ENCODE data around the gene RASGEF1B. TPM values are rescaled to one million over a fixed set of nuclear protein-coding genes. Genes with fewer than 3 reads are reported as not detected.

Gene RASGEF1B
- total RNA-seq, 1 donor from 2014 or later = 43.7 TPM

GRCh38 chr4:81392164-81392563 is 79.5 kb downstream of the RASGEF1B start:
- intact Hi-C loops (cut with micrococcal nuclease) = no loop called here
- CTCF ChIA-PET = no interaction called here
- H3K27ac Mint-ChIP-seq = no peak overlapping the region
- POLR2A ChIA-PET = interaction anchor here (0.6 kb wide), 1 partner anchor 860 kb away, joined by 7 read pairs; no protein-coding TSS in a partner anchor
- no peaks in the 10 kb centered on the region for H3K36me3 Mint-ChIP-seq (ENCODE audit: low read depth)
- TF ChIP-seq, protein P1, sequence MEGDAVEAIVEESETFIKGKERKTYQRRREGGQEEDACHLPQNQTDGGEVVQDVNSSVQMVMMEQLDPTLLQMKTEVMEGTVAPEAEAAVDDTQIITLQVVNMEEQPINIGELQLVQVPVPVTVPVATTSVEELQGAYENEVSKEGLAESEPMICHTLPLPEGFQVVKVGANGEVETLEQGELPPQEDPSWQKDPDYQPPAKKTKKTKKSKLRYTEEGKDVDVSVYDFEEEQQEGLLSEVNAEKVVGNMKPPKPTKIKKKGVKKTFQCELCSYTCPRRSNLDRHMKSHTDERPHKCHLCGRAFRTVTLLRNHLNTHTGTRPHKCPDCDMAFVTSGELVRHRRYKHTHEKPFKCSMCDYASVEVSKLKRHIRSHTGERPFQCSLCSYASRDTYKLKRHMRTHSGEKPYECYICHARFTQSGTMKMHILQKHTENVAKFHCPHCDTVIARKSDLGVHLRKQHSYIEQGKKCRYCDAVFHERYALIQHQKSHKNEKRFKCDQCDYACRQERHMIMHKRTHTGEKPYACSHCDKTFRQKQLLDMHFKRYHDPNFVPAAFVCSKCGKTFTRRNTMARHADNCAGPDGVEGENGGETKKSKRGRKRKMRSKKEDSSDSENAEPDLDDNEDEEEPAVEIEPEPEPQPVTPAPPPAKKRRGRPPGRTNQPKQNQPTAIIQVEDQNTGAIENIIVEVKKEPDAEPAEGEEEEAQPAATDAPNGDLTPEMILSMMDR (IDR thresholded peaks at IDR 0.05) = no peak
- H3K4me1 Mint-ChIP-seq = peaks cover 5% of the 10 kb centered on the region
- no peaks in the 10 kb centered on the region for H3K9me3 Mint-ChIP-seq
- H3K4me3 Mint-ChIP-seq = no peak overlapping the region
- DNase-seq (no peak), ATAC-seq (ENCODE audit: low read depth) (no peak)
- H3K27me3 Mint-ChIP-seq = no peaks in the 10 kb centered on the region

DNA sequence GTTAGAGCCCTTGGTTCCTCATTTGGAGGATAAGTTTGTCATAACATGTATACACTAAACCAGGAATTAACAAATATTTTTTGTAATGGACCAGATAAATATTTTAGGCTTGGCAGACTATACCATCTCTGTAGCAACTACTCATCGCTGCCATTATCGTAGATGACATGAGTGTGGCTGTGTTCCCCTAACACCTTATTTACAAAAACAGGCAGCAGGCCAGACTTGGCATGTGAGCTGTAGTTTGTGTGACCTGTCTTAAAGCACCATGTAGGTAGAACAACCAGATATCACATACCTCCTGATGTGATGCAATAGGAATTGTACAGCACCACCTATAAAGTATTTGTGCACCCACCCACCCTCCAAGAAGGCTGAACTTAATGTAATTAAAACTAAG is 82.0 kb downstream of the RASGEF1B start:
- peaks cover 5% of the 10 kb centered on the region for H3K9me3 Mint-ChIP-seq
- POLR2A ChIA-PET = no interaction called here
- H3K27me3 Mint-ChIP-seq = peaks cover 3% of the 10 kb centered on the region
- no peak overlapping the region for H3K27ac Mint-ChIP-seq
- no peaks in the 10 kb centered on the region for H3K36me3 Mint-ChIP-seq (ENCODE audit: low read depth)
- intact Hi-C loops (cut with micrococcal nuclease) = no loop called here
- peaks cover 5% of the 10 kb centered on the region for H3K4me1 Mint-ChIP-seq
- H3K4me3 Mint-ChIP-seq = no peak overlapping the region
- no peak for DNase-seq
- TF ChIP-seq, protein P1 (IDR thresholded peaks at IDR 0.05) = no peak
- ATAC-seq (ENCODE audit: low read depth) = no peak
- CTCF ChIA-PET = no interaction called here

DNA sequence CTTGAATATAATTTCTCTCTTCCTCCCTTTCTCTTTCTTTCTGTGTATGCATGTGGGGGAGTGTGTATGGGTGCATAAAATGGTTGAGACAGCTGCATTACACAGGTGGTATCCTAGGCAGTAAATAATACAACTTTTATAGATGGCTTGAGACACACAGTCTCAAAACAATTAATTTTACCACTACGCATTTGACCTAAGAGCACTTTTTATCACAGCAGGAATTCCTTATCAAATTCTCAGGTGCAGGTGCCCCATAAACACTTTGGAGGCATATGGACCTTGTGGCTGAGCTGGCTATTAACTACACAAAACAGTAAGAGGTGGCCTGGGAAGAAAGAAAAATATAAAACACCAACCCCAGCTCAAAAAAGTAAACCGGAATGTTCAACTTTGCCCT is 91.3 kb downstream of the RASGEF1B start:
- intact Hi-C loops (cut with micrococcal nuclease) = no loop called here
- POLR2A ChIA-PET = no interaction called here
- Mint-ChIP-seq H3K27ac (no peak overlapping the region), H3K36me3 (ENCODE audit: low read depth) (no peaks in the 10 kb centered on the region), H3K9me3 (no peaks in the 10 kb centered on the region), H3K4me3 (no peak overlapping the region), H3K27me3 (peaks cover 11% of the 10 kb centered on the region), H3K4me1 (no peaks in the 10 kb centered on the region)
- CTCF ChIA-PET = no interaction called here
- no peak for DNase-seq
- ATAC-seq (ENCODE audit: low read depth) = no peak
- TF ChIP-seq, protein P1 (IDR thresholded peaks at IDR 0.05) = no peak

DNA sequence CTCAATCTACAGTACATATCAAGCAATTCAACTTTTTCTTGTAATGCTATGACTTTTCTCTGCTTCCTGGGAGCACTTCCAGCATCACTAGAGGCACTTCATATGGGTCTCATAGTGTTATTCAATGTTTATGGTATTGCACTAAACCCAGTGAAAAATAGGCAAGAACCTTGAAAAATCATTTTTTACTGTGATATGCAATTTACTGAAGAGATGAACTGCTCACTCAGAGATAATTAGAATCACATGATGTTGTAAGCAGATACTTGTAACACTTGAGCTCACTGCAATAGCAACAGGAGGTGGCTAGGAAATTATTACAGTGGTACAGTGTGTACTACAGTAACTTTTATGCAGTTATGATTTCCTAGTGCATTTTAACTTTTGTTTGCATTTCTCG is 93.3 kb downstream of the RASGEF1B start:
- ChIA-PET CTCF (no interaction called here), POLR2A (no interaction called here)
- Mint-ChIP-seq H3K9me3 (no peaks in the 10 kb centered on the region), H3K27me3 (peaks cover 14% of the 10 kb centered on the region), H3K4me1 (no peaks in the 10 kb centered on the region), H3K4me3 (no peak overlapping the region), H3K27ac (no peak overlapping the region), H3K36me3 (ENCODE audit: low read depth) (no peaks in the 10 kb centered on the region)
- no peak for ATAC-seq (ENCODE audit: low read depth)
- no peak for DNase-seq
- TF ChIP-seq, protein P1 (IDR thresholded peaks at IDR 0.05) = no peak
- intact Hi-C loops (cut with micrococcal nuclease) = no loop called here

DNA sequence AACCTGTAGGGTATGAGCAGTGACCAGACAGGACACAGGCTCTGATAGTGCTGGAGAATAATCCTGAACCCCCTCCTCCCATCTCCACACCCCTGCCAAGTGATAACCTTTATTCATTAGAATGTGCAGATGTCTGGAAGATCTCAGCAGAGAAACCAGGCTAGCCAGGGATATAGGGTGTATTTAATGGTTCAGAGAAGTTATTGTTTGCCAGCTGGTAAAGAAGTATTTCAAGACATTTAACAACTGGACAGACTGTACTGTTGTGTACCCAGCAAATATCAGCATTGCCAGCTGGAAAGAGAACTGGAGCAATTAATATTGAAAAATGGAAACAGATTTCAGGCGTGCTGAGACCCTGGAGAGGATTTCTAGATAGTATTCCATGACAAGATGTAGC is 94.5 kb downstream of the RASGEF1B start:
- DNase-seq (no peak), ATAC-seq (ENCODE audit: low read depth) (no peak)
- Mint-ChIP-seq H3K4me3 (no peak overlapping the region), H3K4me1 (no peaks in the 10 kb centered on the region), H3K27me3 (peaks cover 11% of the 10 kb centered on the region), H3K9me3 (no peaks in the 10 kb centered on the region), H3K27ac (no peak overlapping the region), H3K36me3 (ENCODE audit: low read depth) (no peaks in the 10 kb centered on the region)
- CTCF ChIA-PET = no interaction called here
- POLR2A ChIA-PET = no interaction called here
- TF ChIP-seq, protein P1 (IDR thresholded peaks at IDR 0.05) = no peak
- intact Hi-C loops (cut with micrococcal nuclease) = no loop called here
